ENCODE data around the gene BICC1. TPM values are rescaled to one million over a fixed set of nuclear protein-coding genes. Genes with fewer than 3 reads are reported as not detected.

Gene BICC1
- polyA plus RNA-seq, 1 donor = 6.2 TPM

DNA sequence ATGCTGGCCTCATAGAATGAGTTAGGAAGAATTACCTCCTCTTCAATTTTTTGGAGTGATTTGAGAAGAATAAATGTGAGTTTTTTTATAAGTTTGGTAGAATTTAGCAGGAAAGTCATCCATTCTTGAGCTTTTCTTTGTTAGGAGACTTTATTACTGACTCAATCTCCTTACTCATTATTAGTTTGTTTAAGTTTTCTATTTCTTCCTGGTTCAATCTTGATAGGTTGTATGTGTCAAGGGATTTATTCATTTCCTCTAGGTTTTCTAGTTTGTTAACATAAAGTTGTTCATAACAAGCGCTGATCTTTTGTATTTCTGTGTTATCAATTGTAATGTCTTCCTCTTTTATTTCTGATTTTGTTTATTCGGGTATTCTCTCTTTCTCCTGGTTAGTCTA is 47.4 kb downstream of the BICC1 start:
- H3K4me3 ChIP-seq (ENCODE audit: low read length) = no peak overlapping the region
- 93% methylated on average over 2 of the region's 2 CpGs for WGBS (ENCODE audit: insufficient coverage, low lambda C conversion rate)
- peaks cover 16% of the 10 kb centered on the region for H3K9me3 ChIP-seq (ENCODE audit: control insufficient read depth, low read depth, low read length)
- no peaks in the 10 kb centered on the region for H3K4me1 ChIP-seq (ENCODE audit: control insufficient read depth, insufficient read depth, low read length)
- no peak overlapping the region for H3K27ac ChIP-seq (ENCODE audit: low read length)
- H3K36me3 ChIP-seq (ENCODE audit: control insufficient read depth, insufficient read depth, low read length) = no peaks in the 10 kb centered on the region
- no peaks in the 10 kb centered on the region for H3K27me3 ChIP-seq (ENCODE audit: control insufficient read depth, insufficient read depth, low read length)
- no peak for DNase-seq

GRCh38 chr10:58565271-58565670 is 52.6 kb downstream of the BICC1 start:
- DNase-seq = no peak
- H3K27ac ChIP-seq (ENCODE audit: low read length) = no peak overlapping the region
- H3K4me3 ChIP-seq (ENCODE audit: low read length) = no peak overlapping the region
- peaks cover 12% of the 10 kb centered on the region for H3K9me3 ChIP-seq (ENCODE audit: control insufficient read depth, low read depth, low read length)
- H3K36me3 ChIP-seq (ENCODE audit: control insufficient read depth, insufficient read depth, low read length) = no peaks in the 10 kb centered on the region
- H3K27me3 ChIP-seq (ENCODE audit: control insufficient read depth, insufficient read depth, low read length) = no peaks in the 10 kb centered on the region
- H3K4me1 ChIP-seq (ENCODE audit: control insufficient read depth, insufficient read depth, low read length) = no peaks in the 10 kb centered on the region
- no CpG with 5 or more reads among the region's 2 CpGs for WGBS (ENCODE audit: insufficient coverage, low lambda C conversion rate)

- no peaks in the 10 kb centered on the region for H3K4me1 ChIP-seq (ENCODE audit: control insufficient read depth, insufficient read depth, low read length)
- WGBS (ENCODE audit: insufficient coverage, low lambda C conversion rate) = no CpG with 5 or more reads among the region's 1 CpG
- no peaks in the 10 kb centered on the region for H3K36me3 ChIP-seq (ENCODE audit: control insufficient read depth, insufficient read depth, low read length)
- H3K27me3 ChIP-seq (ENCODE audit: control insufficient read depth, insufficient read depth, low read length) = no peaks in the 10 kb centered on the region
- no peak overlapping the region for H3K27ac ChIP-seq (ENCODE audit: low read length)
- DNase-seq = no peak
- no peak overlapping the region for H3K4me3 ChIP-seq (ENCODE audit: low read length)
- peaks cover 6% of the 10 kb centered on the region for H3K9me3 ChIP-seq (ENCODE audit: control insufficient read depth, low read depth, low read length)
Measured at GRCh38 chr10:58567652-58568051, 55.0 kb downstream of the BICC1 start.

- no peaks in the 10 kb centered on the region for H3K27me3 ChIP-seq (ENCODE audit: control insufficient read depth, insufficient read depth, low read length)
- H3K4me3 ChIP-seq (ENCODE audit: low read length) = no peak overlapping the region
- no peak overlapping the region for H3K27ac ChIP-seq (ENCODE audit: low read length)
- DNase-seq = no peak
- H3K9me3 ChIP-seq (ENCODE audit: control insufficient read depth, low read depth, low read length) = no peaks in the 10 kb centered on the region
- H3K4me1 ChIP-seq (ENCODE audit: control insufficient read depth, insufficient read depth, low read length) = no peaks in the 10 kb centered on the region
- no peaks in the 10 kb centered on the region for H3K36me3 ChIP-seq (ENCODE audit: control insufficient read depth, insufficient read depth, low read length)
- 80% methylated on average over 1 of the region's 2 CpGs for WGBS (ENCODE audit: insufficient coverage, low lambda C conversion rate)
Measured at GRCh38 chr10:58568428-58568935, 55.8 kb downstream of the BICC1 start.

GRCh38 chr10:58570307-58570723 is 57.6 kb downstream of the BICC1 start:
- Histone ChIP-seq H3K4me3 (ENCODE audit: low read length) (no peak overlapping the region), H3K4me1 (ENCODE audit: control insufficient read depth, insufficient read depth, low read length) (no peaks in the 10 kb centered on the region), H3K27ac (ENCODE audit: low read length) (no peak overlapping the region), H3K9me3 (ENCODE audit: control insufficient read depth, low read depth, low read length) (no peaks in the 10 kb centered on the region), H3K36me3 (ENCODE audit: control insufficient read depth, insufficient read depth, low read length) (no peaks in the 10 kb centered on the region), H3K27me3 (ENCODE audit: control insufficient read depth, insufficient read depth, low read length) (no peaks in the 10 kb centered on the region)
- no peak for DNase-seq
- no CpG with 5 or more reads among the region's 1 CpG for WGBS (ENCODE audit: insufficient coverage, low lambda C conversion rate)

DNA sequence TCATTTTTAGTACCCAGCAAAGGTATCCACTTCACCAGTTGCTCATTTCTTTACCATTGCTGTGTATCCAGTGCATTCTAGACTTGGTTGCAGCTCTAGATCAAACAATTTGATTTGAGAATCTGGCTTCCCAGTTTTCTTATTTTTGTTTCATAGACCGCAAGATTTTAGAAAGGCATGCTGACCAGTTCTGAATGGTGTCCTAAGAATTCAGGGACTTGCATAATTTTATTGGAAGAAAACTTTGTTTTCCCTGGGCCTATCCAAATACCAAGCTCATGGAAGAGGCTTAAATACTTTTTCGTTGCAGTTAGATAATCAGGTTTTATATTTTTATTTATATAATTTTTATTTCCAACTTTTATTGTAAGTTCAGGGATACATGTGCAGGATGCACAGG is 58.3 kb downstream of the BICC1 start:
- no peak for DNase-seq
- no peaks in the 10 kb centered on the region for H3K4me1 ChIP-seq (ENCODE audit: control insufficient read depth, insufficient read depth, low read length)
- H3K27ac ChIP-seq (ENCODE audit: low read length) = no peak overlapping the region
- no peaks in the 10 kb centered on the region for H3K27me3 ChIP-seq (ENCODE audit: control insufficient read depth, insufficient read depth, low read length)
- no peak overlapping the region for H3K4me3 ChIP-seq (ENCODE audit: low read length)
- H3K9me3 ChIP-seq (ENCODE audit: control insufficient read depth, low read depth, low read length) = no peaks in the 10 kb centered on the region
- WGBS (ENCODE audit: insufficient coverage, low lambda C conversion rate) = 100% methylated on average over 1 of the region's 2 CpGs
- no peaks in the 10 kb centered on the region for H3K36me3 ChIP-seq (ENCODE audit: control insufficient read depth, insufficient read depth, low read length)

GRCh38 chr10:58573144-58573543 is 60.5 kb downstream of the BICC1 start:
- Histone ChIP-seq H3K4me3 (ENCODE audit: low read length) (no peak overlapping the region), H3K27me3 (ENCODE audit: control insufficient read depth, insufficient read depth, low read length) (no peaks in the 10 kb centered on the region), H3K4me1 (ENCODE audit: control insufficient read depth, insufficient read depth, low read length) (no peaks in the 10 kb centered on the region), H3K36me3 (ENCODE audit: control insufficient read depth, insufficient read depth, low read length) (no peaks in the 10 kb centered on the region), H3K9me3 (ENCODE audit: control insufficient read depth, low read depth, low read length) (no peaks in the 10 kb centered on the region), H3K27ac (ENCODE audit: low read length) (no peak overlapping the region)
- no CpG with 5 or more reads among the region's 1 CpG for WGBS (ENCODE audit: insufficient coverage, low lambda C conversion rate)
- no peak for DNase-seq

- DNase-seq = no peak
- Histone ChIP-seq H3K4me1 (ENCODE audit: control insufficient read depth, insufficient read depth, low read length) (no peaks in the 10 kb centered on the region), H3K4me3 (ENCODE audit: low read length) (no peak overlapping the region), H3K9me3 (ENCODE audit: control insufficient read depth, low read depth, low read length) (no peaks in the 10 kb centered on the region), H3K27ac (ENCODE audit: low read length) (no peak overlapping the region), H3K27me3 (ENCODE audit: control insufficient read depth, insufficient read depth, low read length) (no peaks in the 10 kb centered on the region), H3K36me3 (ENCODE audit: control insufficient read depth, insufficient read depth, low read length) (no peaks in the 10 kb centered on the region)
- WGBS (ENCODE audit: insufficient coverage, low lambda C conversion rate) = 80% methylated on average over 1 of the region's 1 CpG
Measured at GRCh38 chr10:58574058-58574457, 61.4 kb downstream of the BICC1 start.

- Histone ChIP-seq H3K36me3 (ENCODE audit: control insufficient read depth, insufficient read depth, low read length) (no peaks in the 10 kb centered on the region), H3K4me3 (ENCODE audit: low read length) (no peak overlapping the region), H3K27ac (ENCODE audit: low read length) (no peak overlapping the region), H3K27me3 (ENCODE audit: control insufficient read depth, insufficient read depth, low read length) (no peaks in the 10 kb centered on the region), H3K4me1 (ENCODE audit: control insufficient read depth, insufficient read depth, low read length) (no peaks in the 10 kb centered on the region), H3K9me3 (ENCODE audit: control insufficient read depth, low read depth, low read length) (no peaks in the 10 kb centered on the region)
- DNase-seq = no peak
- 64% methylated on average over 4 of the region's 4 CpGs for WGBS (ENCODE audit: insufficient coverage, low lambda C conversion rate)
Measured at GRCh38 chr10:58575491-58575890, 62.8 kb downstream of the BICC1 start.

- Histone ChIP-seq H3K36me3 (ENCODE audit: control insufficient read depth, insufficient read depth, low read length) (no peaks in the 10 kb centered on the region), H3K9me3 (ENCODE audit: control insufficient read depth, low read depth, low read length) (no peaks in the 10 kb centered on the region), H3K27me3 (ENCODE audit: control insufficient read depth, insufficient read depth, low read length) (no peaks in the 10 kb centered on the region), H3K4me1 (ENCODE audit: control insufficient read depth, insufficient read depth, low read length) (no peaks in the 10 kb centered on the region), H3K4me3 (ENCODE audit: low read length) (no peak overlapping the region), H3K27ac (ENCODE audit: low read length) (no peak overlapping the region)
- no peak for DNase-seq
- WGBS (ENCODE audit: insufficient coverage, low lambda C conversion rate) = 67% methylated on average over 3 of the region's 3 CpGs
Measured at GRCh38 chr10:58576751-58577436, 64.2 kb downstream of the BICC1 start.

DNA sequence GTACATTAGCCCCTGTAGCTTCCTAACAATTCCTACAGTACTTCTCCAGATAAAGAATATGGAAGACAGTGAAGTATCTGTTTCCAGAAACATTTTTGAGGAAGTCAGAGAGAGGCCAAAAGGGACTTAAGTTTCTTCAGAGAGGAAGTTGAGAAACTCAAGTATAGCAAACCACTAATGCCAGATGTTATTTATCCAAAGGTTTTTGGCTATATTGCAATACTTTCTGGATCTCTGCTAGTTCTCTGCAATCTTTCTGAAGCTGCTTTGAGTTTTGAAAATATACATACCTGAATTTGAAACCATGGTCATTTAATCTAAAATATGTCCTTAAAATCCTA is 64.7 kb downstream of the BICC1 start:
- no peak overlapping the region for H3K4me3 ChIP-seq (ENCODE audit: low read length)
- DNase-seq = no peak
- H3K27ac ChIP-seq (ENCODE audit: low read length) = no peak overlapping the region
- no peaks in the 10 kb centered on the region for H3K36me3 ChIP-seq (ENCODE audit: control insufficient read depth, insufficient read depth, low read length)
- no peaks in the 10 kb centered on the region for H3K4me1 ChIP-seq (ENCODE audit: control insufficient read depth, insufficient read depth, low read length)
- H3K27me3 ChIP-seq (ENCODE audit: control insufficient read depth, insufficient read depth, low read length) = no peaks in the 10 kb centered on the region
- peaks cover under 1% of the 10 kb centered on the region for H3K9me3 ChIP-seq (ENCODE audit: control insufficient read depth, low read depth, low read length)
